HUES6 (cell line): Measurements from ENCODE around the gene CSH2.

Experiments used
- H3K27ac ChIP-seq: 2 replicates; pipeline ENCODE4 v1.7.0; 2013; ENCODE audit warnings: low read depth, mild to moderate bottlenecking, low read length, inconsistent platforms
- H3K27me3 ChIP-seq: 2 replicates; pipeline ENCODE4 v1.6.1; 2013; ENCODE audit warnings: low read length; ENCODE audit not compliant: control insufficient read depth, insufficient read depth
- H3K36me3 ChIP-seq: 2 replicates; pipeline ENCODE4 v1.6.1; 2013; ENCODE audit warnings: low read length; ENCODE audit not compliant: control insufficient read depth, insufficient read depth
- H3K4me1 ChIP-seq: 2 replicates; pipeline ENCODE4 v1.6.1; 2013; ENCODE audit warnings: low read length; ENCODE audit not compliant: control insufficient read depth, insufficient read depth
- H3K4me3 ChIP-seq: 2 replicates; pipeline ENCODE4 v1.5.1; 2013; ENCODE audit warnings: low read depth, low read length
- H3K9ac ChIP-seq: one replicate; pipeline ENCODE4 v1.6.1; 2013; ENCODE audit warnings: mild to moderate bottlenecking, low read length
- H3K9me3 ChIP-seq: 2 replicates; pipeline ENCODE4 v1.6.1; 2013; ENCODE audit warnings: low read depth, low read length; ENCODE audit not compliant: control insufficient read depth, insufficient read depth

Gene CSH2

DNA sequence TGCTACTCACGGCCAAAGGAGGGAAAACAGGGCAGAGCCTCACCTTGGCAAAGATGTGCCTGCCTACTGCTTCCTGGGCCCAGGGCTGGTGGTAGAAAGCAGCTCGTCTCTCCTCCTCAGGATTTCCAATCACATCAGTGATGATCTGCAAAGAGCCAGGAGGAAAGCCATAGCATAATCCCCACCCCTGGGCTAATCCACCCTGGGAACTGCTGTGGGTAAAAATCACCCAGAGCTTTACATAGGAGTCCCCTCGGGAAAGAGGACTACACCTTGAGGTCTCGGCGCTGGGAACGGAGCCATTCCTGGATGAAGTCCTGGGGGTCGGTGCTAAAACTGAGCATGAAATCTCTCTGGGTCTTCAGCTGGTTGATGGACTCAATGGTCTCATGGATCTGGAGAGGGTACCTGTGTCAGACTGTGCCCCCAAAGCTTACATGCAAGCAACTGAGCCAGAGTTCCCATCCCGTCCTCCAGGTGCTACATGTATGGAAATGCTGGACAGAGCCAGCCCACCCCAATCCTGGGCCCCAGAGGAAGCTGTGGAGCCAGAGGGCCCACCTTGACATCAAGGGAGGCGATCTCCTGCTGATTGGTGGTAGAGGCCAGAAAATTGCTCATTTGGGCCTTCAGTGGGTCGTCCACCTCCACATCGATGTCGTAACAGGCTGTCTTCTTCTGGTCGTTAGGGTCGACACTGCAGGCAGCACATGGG lies 40.3 kb downstream of the CSH2 start:
- Histone ChIP-seq H3K27me3 (no peaks in the 10 kb centered on the region), H3K4me3 (no peak overlapping the region), H3K9ac (no peak overlapping the region), H3K27ac (no peak overlapping the region), H3K4me1 (0 out of 2 replicates have a peak, but pooled peaks cover under 1% of the 10 kb centered on the region), H3K36me3 (peaks cover 86% of the 10 kb centered on the region), H3K9me3 (no peaks in the 10 kb centered on the region)

DNA sequence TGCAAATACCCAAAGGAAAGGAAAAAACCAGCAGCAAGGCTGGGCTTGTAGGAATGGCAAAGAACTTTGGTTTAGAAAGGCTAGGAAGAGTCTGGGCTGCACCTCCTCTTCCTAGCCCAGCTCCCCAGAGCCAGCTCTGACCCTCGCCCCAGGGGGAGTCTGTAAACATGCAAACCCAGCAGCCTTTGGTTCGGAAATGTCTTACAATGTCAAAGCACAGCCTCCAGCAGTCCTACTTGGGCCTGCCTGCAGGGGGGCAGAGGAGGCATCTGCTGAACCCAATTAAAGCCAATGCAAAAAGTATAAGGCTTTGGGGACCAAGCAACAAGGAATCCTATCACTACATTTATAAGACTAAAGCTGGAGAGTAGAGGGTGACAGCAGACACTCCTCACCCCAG lies 41.0 kb downstream of the CSH2 start:
- H3K36me3 ChIP-seq = peaks cover 87% of the 10 kb centered on the region
- no peak overlapping the region for H3K27ac ChIP-seq
- H3K27me3 ChIP-seq = no peaks in the 10 kb centered on the region
- no peak overlapping the region for H3K9ac ChIP-seq
- no peaks in the 10 kb centered on the region for H3K9me3 ChIP-seq
- no peaks in the 10 kb centered on the region for H3K4me1 ChIP-seq
- no peak overlapping the region for H3K4me3 ChIP-seq

DNA sequence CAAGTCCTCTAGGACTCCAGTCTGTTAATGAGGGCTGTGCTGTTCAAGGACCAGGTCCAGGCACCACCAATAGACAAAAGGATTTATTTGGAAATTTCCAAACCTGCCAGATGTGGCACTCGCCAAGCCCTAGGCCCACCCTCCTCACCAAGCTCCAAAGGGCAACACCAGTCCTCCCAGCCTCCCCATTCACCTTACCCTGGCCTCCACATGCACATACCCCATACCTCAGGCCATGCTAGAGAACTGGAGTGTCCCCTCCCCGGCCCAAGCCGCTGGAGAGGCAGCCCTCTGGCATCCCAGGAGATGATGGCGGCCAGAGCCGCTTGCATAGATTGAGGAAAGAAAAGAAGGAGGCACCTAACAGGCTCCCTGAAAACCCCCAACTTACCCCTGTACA lies 41.5 kb downstream of the CSH2 start:
- Histone ChIP-seq H3K4me1 (no peaks in the 10 kb centered on the region), H3K36me3 (peaks cover 83% of the 10 kb centered on the region)

DNA sequence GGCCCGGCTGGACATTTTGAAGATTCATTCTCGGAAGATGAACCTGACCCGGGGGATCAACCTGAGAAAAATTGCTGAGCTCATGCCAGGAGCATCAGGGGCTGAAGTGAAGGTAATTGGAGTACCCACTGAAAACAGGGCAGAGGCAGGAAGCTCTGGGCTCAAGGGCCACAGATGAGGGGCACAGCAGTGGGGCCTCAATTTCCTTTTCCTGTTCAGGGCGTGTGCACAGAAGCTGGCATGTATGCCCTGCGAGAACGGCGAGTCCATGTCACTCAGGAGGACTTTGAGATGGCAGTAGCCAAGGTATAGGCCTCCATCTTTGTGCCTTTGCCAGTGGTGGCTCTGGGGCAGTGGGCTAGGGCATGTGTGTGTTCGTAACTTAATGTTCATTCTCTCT lies 42.0 kb downstream of the CSH2 start:
- H3K9ac ChIP-seq = no peak overlapping the region
- no peak overlapping the region for H3K4me3 ChIP-seq
- H3K27me3 ChIP-seq = no peaks in the 10 kb centered on the region
- no peak overlapping the region for H3K27ac ChIP-seq
- H3K9me3 ChIP-seq = no peaks in the 10 kb centered on the region
- peaks cover 78% of the 10 kb centered on the region for H3K36me3 ChIP-seq
- no peaks in the 10 kb centered on the region for H3K4me1 ChIP-seq

More for the DNA sequence above, 41.5 kb downstream of the CSH2 start:
- H3K27ac ChIP-seq = no peak overlapping the region
- no peak overlapping the region for H3K4me3 ChIP-seq
- no peaks in the 10 kb centered on the region for H3K9me3 ChIP-seq
- no peaks in the 10 kb centered on the region for H3K27me3 ChIP-seq
- H3K9ac ChIP-seq = no peak overlapping the region

DNA sequence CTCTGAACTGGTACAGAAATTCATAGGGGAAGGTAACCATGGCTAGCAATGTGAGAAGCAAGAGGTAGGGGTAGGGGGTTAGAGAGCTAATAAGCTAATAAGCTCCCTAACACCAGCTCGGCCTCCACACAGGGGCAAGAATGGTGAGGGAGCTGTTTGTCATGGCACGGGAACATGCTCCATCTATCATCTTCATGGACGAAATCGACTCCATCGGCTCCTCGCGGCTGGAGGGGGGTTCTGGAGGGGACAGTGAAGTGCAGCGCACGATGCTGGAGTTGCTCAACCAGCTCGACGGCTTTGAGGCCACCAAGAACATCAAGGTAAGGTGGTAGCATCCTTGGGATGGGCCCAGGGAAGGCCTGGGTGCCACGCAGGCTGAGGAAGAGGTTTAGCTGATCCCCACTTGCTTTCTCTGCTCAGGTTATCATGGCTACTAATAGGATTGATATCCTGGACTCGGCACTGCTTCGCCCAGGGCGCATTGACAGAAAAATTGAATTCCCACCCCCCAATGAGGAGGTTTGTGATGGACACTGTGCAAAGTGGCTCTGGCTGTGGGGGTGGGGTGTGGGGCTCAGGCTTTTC lies 42.5 kb downstream of the CSH2 start:
- Histone ChIP-seq H3K4me3 (no peak overlapping the region), H3K9ac (no peak overlapping the region), H3K9me3 (no peaks in the 10 kb centered on the region), H3K36me3 (peaks cover 76% of the 10 kb centered on the region), H3K27ac (no peak overlapping the region), H3K27me3 (no peaks in the 10 kb centered on the region), H3K4me1 (no peaks in the 10 kb centered on the region)

DNA sequence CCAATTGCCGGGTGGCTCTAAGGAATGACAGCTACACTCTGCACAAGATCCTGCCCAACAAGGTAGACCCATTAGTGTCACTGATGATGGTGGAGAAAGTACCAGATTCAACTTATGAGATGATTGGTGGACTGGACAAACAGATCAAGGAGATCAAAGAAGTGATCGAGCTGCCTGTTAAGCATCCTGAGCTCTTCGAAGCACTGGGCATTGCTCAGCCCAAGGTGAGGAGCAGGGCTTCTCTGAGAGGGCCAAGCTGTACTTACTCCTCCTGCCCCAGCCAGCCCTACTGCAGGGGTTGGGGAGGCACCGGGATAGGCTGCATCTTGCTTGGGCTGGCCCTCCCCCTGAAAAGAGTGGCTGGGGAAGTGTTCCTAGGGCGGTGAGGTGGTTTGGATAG lies 43.2 kb downstream of the CSH2 start:
- H3K9me3 ChIP-seq = no peaks in the 10 kb centered on the region
- no peaks in the 10 kb centered on the region for H3K27me3 ChIP-seq
- H3K27ac ChIP-seq = no peak overlapping the region
- H3K4me1 ChIP-seq = no peaks in the 10 kb centered on the region
- H3K4me3 ChIP-seq = no peak overlapping the region
- H3K9ac ChIP-seq = no peak overlapping the region
- H3K36me3 ChIP-seq = peaks cover 77% of the 10 kb centered on the region

DNA sequence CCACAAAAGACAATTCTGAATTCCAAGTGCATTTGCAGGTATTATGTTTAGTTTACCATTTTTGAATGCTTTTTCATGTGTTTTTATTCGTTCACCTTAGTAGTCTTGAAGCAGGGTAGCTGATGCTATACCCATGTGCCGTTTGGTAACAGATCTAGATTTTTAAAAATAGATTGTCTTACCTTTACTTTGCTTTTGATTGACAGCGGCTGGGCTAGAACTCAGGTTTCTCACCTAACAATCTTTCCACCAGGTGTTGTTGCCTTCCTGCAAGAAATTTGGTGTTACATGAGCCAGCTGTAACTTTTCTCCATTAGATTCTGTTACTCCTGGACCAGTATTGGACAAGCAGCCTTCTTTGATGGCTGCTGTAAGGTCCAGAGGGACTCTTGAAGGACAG lies 44.5 kb downstream of the CSH2 start:
- no peaks in the 10 kb centered on the region for H3K27me3 ChIP-seq
- H3K27ac ChIP-seq = no peak overlapping the region
- peaks cover 80% of the 10 kb centered on the region for H3K36me3 ChIP-seq
- peak overlapping the region; percentile 86; the same call in 1 of the 2 replicates for H3K4me3 ChIP-seq
- H3K9me3 ChIP-seq = no peaks in the 10 kb centered on the region
- no peaks in the 10 kb centered on the region for H3K4me1 ChIP-seq
- H3K9ac ChIP-seq = no peak overlapping the region

DNA sequence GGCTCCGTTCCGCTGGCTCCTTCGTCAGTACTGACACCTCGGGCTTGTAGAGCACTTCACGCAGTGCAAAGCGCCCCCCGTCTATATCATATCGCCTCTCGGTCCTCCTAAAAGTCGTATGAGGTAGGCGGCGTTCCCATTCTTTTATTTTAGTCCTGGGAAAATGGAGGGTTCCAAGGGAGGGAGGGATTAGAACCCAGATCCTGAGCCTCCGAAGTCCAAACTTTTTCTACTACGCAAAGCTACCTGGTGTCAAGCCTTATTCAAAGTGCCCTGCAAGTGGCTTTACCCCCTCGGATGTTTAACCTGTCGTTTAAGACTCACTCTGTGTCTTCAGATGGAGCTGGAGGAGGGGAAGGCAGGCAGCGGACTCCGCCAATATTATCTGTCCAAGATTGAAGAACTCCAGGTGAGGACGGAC lies 45.7 kb downstream of the CSH2 start:
- Histone ChIP-seq H3K27me3 (no peaks in the 10 kb centered on the region), H3K9ac (peak overlapping the region; percentile 95), H3K9me3 (no peaks in the 10 kb centered on the region), H3K4me1 (no peaks in the 10 kb centered on the region), H3K4me3 (peak overlapping the region; percentile 86), H3K36me3 (peaks cover 78% of the 10 kb centered on the region), H3K27ac (peak overlapping the region; percentile 97)

DNA sequence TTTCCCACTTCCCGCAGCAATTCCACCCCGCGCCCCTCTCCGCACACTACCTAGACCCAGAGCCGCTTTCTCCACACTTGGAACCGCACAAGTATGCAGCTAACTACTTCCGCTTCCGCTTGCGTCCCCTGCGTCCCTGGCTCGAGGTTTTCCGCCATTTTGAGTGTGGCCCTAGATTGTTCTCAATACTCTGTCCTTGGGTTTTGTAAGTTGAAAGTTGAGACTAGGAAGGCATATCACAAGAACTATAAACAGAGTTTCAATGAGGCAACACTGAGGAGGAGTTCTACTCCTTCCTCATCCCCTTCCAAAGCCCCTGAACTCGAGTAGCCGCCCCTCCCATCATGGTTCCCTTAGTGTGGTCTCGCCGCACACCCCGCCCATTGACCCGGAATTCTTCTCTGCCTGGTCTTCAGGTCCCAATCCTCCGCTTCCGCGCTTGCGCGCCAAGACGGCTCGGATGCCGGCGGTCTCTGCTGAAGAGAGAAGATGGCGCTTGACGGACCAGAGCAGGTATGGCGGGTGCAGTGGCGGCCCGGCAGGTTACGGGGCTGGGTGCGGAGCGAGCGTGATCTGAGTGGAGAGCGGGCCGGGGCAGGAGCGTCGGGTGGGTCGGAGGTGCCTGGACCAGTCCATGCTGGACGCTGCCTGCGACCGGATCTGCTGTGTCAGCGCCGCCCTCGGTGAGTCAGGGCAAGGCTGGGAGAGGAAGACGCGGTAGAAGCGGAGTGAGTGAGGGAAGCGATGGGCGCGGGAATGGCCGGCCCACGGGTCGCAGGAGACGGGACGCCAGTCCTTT lies 46.3 kb downstream of the CSH2 start, which contains the start of the genes FTSJ3 and PSMC5:
FTSJ3 (minus strand) TSS at position 662 of the 799 bp plus-strand sequence. CDS start 761 bp downstream, outside the sequence.
PSMC5 (plus strand) TSS at position 430 of the 799 bp plus-strand sequence; CDS start at position 490, 60 bp downstream.
- H3K9ac ChIP-seq = peak within 1 kb of the TSS; percentile 95
- peaks cover 78% of the 10 kb centered on the region for H3K36me3 ChIP-seq
- H3K27ac ChIP-seq = peak within 1 kb of the TSS; percentile 97
- H3K4me1 ChIP-seq = no peaks in the 10 kb centered on the region
- no peaks in the 10 kb centered on the region for H3K27me3 ChIP-seq
- H3K4me3 ChIP-seq = peak within 1 kb of the TSS; percentile 86
- H3K9me3 ChIP-seq = no peaks in the 10 kb centered on the region

DNA sequence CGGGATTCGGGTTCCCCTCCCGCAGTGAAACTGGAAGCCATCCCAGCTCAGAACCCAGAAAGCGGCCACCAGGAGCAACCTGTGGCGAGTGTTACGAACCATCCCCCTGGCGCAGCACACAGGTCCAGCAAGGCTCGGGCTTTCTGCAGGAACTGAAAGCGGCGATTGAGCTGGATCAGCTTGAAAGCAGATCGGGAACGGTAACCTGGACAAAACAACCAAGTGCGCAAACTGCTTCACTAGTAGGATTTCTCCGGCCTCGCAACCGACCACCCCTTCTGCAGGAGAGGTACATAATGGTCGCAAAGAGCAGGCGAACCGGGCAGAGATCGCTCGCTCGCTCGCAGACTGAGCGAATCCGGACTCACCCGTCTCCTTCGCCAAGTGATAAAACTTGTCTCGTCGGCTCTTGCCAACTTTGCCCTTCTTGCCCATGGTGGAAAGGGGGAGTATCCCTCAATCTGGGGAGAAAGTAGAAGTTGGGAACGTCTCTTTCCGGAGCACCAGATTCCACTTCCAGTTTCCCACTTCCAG lies 46.9 kb downstream of the CSH2 start:
- H3K9ac ChIP-seq = peak overlapping the region; percentile 95
- no peaks in the 10 kb centered on the region for H3K4me1 ChIP-seq
- H3K27me3 ChIP-seq = no peaks in the 10 kb centered on the region
- H3K36me3 ChIP-seq = peaks cover 78% of the 10 kb centered on the region
- H3K4me3 ChIP-seq = peak overlapping the region; percentile 86
- H3K9me3 ChIP-seq = no peaks in the 10 kb centered on the region
- H3K27ac ChIP-seq = peak overlapping the region; percentile 97; the same call in 1 of the 2 replicates
